ENCODE measurements around the gene S100A8. TPM values are rescaled to one million over a fixed set of nuclear protein-coding genes. Genes with fewer than 3 reads are reported as not detected.

Gene S100A8
- polyA plus RNA-seq, 1 donor (not counting 4 experiments of a cell fraction or from before 2014, with no cell fraction given), result 403 TPM

DNA sequence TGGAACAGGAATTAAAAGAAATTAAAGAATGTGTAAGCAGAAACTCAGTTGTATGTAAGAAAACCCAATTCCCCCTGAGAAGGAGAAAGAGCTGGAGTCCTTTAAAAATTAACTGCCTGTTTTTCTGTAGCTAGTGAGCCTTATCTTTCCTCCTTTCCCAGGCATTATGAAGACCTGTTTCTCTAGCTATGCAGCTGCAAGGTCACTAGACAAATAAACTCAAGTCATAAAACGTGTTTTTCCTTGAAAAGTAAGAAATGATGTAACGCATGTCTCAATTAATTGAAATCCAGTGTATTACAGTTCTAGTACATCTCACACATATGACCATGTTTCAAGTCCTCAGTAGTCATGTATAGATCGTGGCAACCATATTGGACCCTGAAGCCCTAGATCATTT lies 20.7 kb downstream of the S100A8 start:
- TF ChIP-seq, protein P1, sequence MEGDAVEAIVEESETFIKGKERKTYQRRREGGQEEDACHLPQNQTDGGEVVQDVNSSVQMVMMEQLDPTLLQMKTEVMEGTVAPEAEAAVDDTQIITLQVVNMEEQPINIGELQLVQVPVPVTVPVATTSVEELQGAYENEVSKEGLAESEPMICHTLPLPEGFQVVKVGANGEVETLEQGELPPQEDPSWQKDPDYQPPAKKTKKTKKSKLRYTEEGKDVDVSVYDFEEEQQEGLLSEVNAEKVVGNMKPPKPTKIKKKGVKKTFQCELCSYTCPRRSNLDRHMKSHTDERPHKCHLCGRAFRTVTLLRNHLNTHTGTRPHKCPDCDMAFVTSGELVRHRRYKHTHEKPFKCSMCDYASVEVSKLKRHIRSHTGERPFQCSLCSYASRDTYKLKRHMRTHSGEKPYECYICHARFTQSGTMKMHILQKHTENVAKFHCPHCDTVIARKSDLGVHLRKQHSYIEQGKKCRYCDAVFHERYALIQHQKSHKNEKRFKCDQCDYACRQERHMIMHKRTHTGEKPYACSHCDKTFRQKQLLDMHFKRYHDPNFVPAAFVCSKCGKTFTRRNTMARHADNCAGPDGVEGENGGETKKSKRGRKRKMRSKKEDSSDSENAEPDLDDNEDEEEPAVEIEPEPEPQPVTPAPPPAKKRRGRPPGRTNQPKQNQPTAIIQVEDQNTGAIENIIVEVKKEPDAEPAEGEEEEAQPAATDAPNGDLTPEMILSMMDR (optimal IDR thresholded peaks at IDR 0.05 in 1 of 3, IDR thresholded peaks at IDR 0.05 in 1 of 3, conservative IDR thresholded peaks at IDR 0.05 in 1 of 3; ENCODE audit: extremely low read depth in 1 of 3, insufficient read depth in 2 of 3, low read length in 3 of 3), result no peak
- TF ChIP-seq EZH2 (IDR thresholded peaks at IDR 0.05; ENCODE audit: low read length), result no peak
- no peaks in the 10 kb centered on the region for H3K9me3 ChIP-seq (ENCODE audit: control insufficient read depth, low read depth, low read length)
- H3K4me2 ChIP-seq (ENCODE audit: control insufficient read depth, extremely low read depth, insufficient read depth, low read depth, low read length), result no peak overlapping the region
- dilution Hi-C loops (cut with MboI; ENCODE audit: extremely low pct_ligation_motif_present, low sequenced_read_pairs), result no loop called here
- H4K20me1 ChIP-seq (ENCODE audit: control insufficient read depth, extremely low read depth, insufficient read depth, low read length), result no peaks in the 10 kb centered on the region
- no peaks in the 10 kb centered on the region for H3K79me2 ChIP-seq (ENCODE audit: control insufficient read depth, insufficient read depth, low read length)
- H3K36me3 ChIP-seq (ENCODE audit: control insufficient read depth in 2 of 2, extremely low read depth in 1 of 2, insufficient read depth in 2 of 2, low read length in 2 of 2), result no peaks in the 10 kb centered on the region
- no peak overlapping the region for H3K4me3 ChIP-seq (ENCODE audit: control insufficient read depth in 2 of 3, extremely low read depth in 1 of 3, insufficient read depth in 2 of 3, low read depth in 1 of 3, low read length in 3 of 3)
- no peak for DNase-seq (ENCODE audit: low read depth, low spot score)
- H3K27me3 ChIP-seq (ENCODE audit: control insufficient read depth, extremely low read depth, insufficient read depth, low read length), result no peaks in the 10 kb centered on the region
- no peak overlapping the region for H2AFZ ChIP-seq (ENCODE audit: control insufficient read depth, low read length)
- H3K9me1 ChIP-seq (ENCODE audit: control insufficient read depth, extremely low read depth, insufficient read depth, low read length), result no peaks in the 10 kb centered on the region
- peaks cover 20% of the 10 kb centered on the region for H3K4me1 ChIP-seq (ENCODE audit: control insufficient read depth, extremely low read depth, insufficient read depth, low read length)
- H3K27ac ChIP-seq (ENCODE audit: control insufficient read depth, insufficient read depth, low read length), result no peak overlapping the region
- H3K9ac ChIP-seq (ENCODE audit: control insufficient read depth, extremely low read depth, insufficient read depth, low read length), result no peak overlapping the region
- no peak for FAIRE-seq

DNA sequence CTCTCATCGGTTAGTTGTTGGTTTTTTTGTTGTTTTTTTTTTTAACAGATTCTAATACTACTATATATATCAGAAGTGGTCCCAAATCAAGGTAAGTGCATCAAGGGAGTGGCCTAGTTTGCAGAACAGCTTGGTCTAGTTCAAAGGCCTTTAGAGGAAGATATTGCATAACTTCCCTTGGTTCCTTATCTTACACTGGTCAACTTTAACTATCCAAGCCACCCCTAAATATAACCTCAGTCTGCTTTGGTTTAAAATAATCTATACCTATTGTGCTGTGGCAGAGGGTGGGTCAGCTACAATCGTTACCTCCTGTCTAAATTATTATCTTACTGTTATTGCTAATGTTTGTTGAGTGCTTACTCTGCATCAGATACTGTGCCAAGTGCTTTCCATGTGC lies 22.4 kb downstream of the S100A8 start:
- no peak overlapping the region for H2AFZ ChIP-seq (ENCODE audit: control insufficient read depth, low read length)
- no peak overlapping the region for H3K4me2 ChIP-seq (ENCODE audit: control insufficient read depth, extremely low read depth, insufficient read depth, low read depth, low read length)
- H4K20me1 ChIP-seq (ENCODE audit: control insufficient read depth, extremely low read depth, insufficient read depth, low read length), result no peaks in the 10 kb centered on the region
- H3K27me3 ChIP-seq (ENCODE audit: control insufficient read depth, extremely low read depth, insufficient read depth, low read length), result no peaks in the 10 kb centered on the region
- no peaks in the 10 kb centered on the region for H3K79me2 ChIP-seq (ENCODE audit: control insufficient read depth, insufficient read depth, low read length)
- no peak overlapping the region for H3K27ac ChIP-seq (ENCODE audit: control insufficient read depth, insufficient read depth, low read length)
- peaks cover 32% of the 10 kb centered on the region for H3K4me1 ChIP-seq (ENCODE audit: control insufficient read depth, extremely low read depth, insufficient read depth, low read length)
- no peak for TF ChIP-seq EZH2 (IDR thresholded peaks at IDR 0.05; ENCODE audit: low read length)
- TF ChIP-seq, protein P1 (optimal IDR thresholded peaks at IDR 0.05 in 1 of 3, IDR thresholded peaks at IDR 0.05 in 1 of 3, conservative IDR thresholded peaks at IDR 0.05 in 1 of 3; ENCODE audit: extremely low read depth in 1 of 3, insufficient read depth in 2 of 3, low read length in 3 of 3), result no peak
- H3K4me3 ChIP-seq (ENCODE audit: control insufficient read depth in 2 of 3, extremely low read depth in 1 of 3, insufficient read depth in 2 of 3, low read depth in 1 of 3, low read length in 3 of 3), result no peak overlapping the region
- H3K36me3 ChIP-seq (ENCODE audit: control insufficient read depth in 2 of 2, extremely low read depth in 1 of 2, insufficient read depth in 2 of 2, low read length in 2 of 2), result no peaks in the 10 kb centered on the region
- FAIRE-seq (no peak), DNase-seq (ENCODE audit: low read depth, low spot score) (no peak)
- no peaks in the 10 kb centered on the region for H3K9me3 ChIP-seq (ENCODE audit: control insufficient read depth, low read depth, low read length)
- dilution Hi-C loops (cut with MboI; ENCODE audit: extremely low pct_ligation_motif_present, low sequenced_read_pairs), result no loop called here
- H3K9me1 ChIP-seq (ENCODE audit: control insufficient read depth, extremely low read depth, insufficient read depth, low read length), result no peaks in the 10 kb centered on the region
- H3K9ac ChIP-seq (ENCODE audit: control insufficient read depth, extremely low read depth, insufficient read depth, low read length), result no peak overlapping the region

Data from keratinocyte (primary cell).